HepG2 (cell line): ENCODE data around the gene EGFL8. TPM values are rescaled to one million over a fixed set of nuclear protein-coding genes. Genes with fewer than 3 reads are reported as not detected.

Experiments
- ADNP ChIP-seq: sonication (generic); formaldehyde crosslinking; IDR thresholded peaks from 2 replicates; pipeline ENCODE4 v1.4.0; 2020; ENCODE audit warnings: missing genetic modification reagents
- ARHGAP35 ChIP-seq: sonication (generic); formaldehyde crosslinking; IDR thresholded peaks from 2 replicates; pipeline ENCODE4 v1.9.0; 2022; ENCODE audit warnings: mild to moderate bottlenecking, inconsistent platforms, moderate library complexity, missing genetic modification reagents, borderline replicate concordance
- HMG20B ChIP-seq: conservative IDR thresholded peaks from 2 replicates; pipeline ENCODE4 v1.6.1; 2016; ENCODE audit warnings: missing genetic modification reagents, missing compliant biosample characterization
- PHF5A ChIP-seq: IDR thresholded peaks from one replicate; pipeline ENCODE4 v1.6.1; 2018; ENCODE audit warnings: low read depth, missing genetic modification reagents; ENCODE audit not compliant: unreplicated experiment
- ZNF20 ChIP-seq: sonication (generic); formaldehyde crosslinking; IDR thresholded peaks from 2 replicates; pipeline ENCODE4 v1.4.0; 2020; ENCODE audit warnings: mild to moderate bottlenecking, moderate library complexity, missing genetic modification reagents
- ZNF251 ChIP-seq: sonication (generic); formaldehyde crosslinking; IDR thresholded peaks from 2 replicates; pipeline ENCODE4 v1.9.0; 2021; ENCODE audit warnings: mild to moderate bottlenecking, missing genetic modification reagents
- ZNF44 ChIP-seq: sonication (generic); formaldehyde crosslinking; IDR thresholded peaks from 2 replicates; pipeline ENCODE4 v1.5.1; 2020; ENCODE audit warnings: mild to moderate bottlenecking, missing genetic modification reagents
- polyA plus RNA-seq, 8 experiments: library from polyadenylated mRNA; depleted of rRNA in 3 of 8; stranded (reverse) in 7 of 8; unstranded in 1 of 8; fragments of >200 nt; fragmentation: Illumina TruSeq in 4 of 8; extraction: Trizol in 4 of 8; gene quantifications; 2 replicates each; pipeline versions ENCODE4 v1.2.1 to v1.2.3, GENCODE V29; 2011 to 2016; ENCODE audit warnings: low read depth in 4 of 8, missing spikeins in 1 of 8, mixed read lengths in 1 of 8; ENCODE audit not compliant: insufficient read depth in 1 of 8
- total RNA-seq, 5 experiments: library from RNA; depleted of rRNA; stranded (reverse); fragments of >200 nt; fragmentation: Illumina TruSeq; extraction: Trizol; gene quantifications; 2 replicates each; pipeline ENCODE4 v1.2.3, GENCODE V29; 2016; ENCODE audit warnings: low read depth in 1 of 5
- TF ChIP-seq, protein P1 (sequence below): sonication (generic); IDR thresholded peaks from 2 replicates; pipeline ENCODE4 v1.6.1; 2016; ENCODE audit warnings: low read depth, borderline replicate concordance
- TF ChIP-seq, protein P2 (sequence below): sonication (generic); formaldehyde crosslinking; IDR thresholded peaks from 2 replicates; pipeline ENCODE4 v1.8.0; 2022; ENCODE audit warnings: mild to moderate bottlenecking, missing genetic modification reagents; ENCODE audit not compliant: insufficient replicate concordance
- TF ChIP-seq, protein P3 (sequence below): sonication (generic); formaldehyde crosslinking; IDR thresholded peaks from 2 replicates; pipeline ENCODE4 v1.5.1; 2020; ENCODE audit warnings: mild to moderate bottlenecking, missing genetic modification reagents, moderate library complexity
- TF ChIP-seq, protein P4 (sequence below): sonication (generic); formaldehyde crosslinking; IDR thresholded peaks from 2 replicates; pipeline ENCODE4 v1.9.0; 2022; ENCODE audit warnings: low read depth, missing genetic modification reagents
- TF ChIP-seq, protein P5 (sequence below): sonication (generic); formaldehyde crosslinking; IDR thresholded peaks from 2 replicates; pipeline ENCODE4 v1.4.0; 2020; ENCODE audit warnings: missing genetic modification reagents, borderline replicate concordance

The EGFL8 gene
- total and polyA plus RNA-seq, 2 of the 13 experiments (the other 11 are each of a cell fraction or from before 2014, with no cell fraction given): 10.0 to 11.5 TPM

DNA sequence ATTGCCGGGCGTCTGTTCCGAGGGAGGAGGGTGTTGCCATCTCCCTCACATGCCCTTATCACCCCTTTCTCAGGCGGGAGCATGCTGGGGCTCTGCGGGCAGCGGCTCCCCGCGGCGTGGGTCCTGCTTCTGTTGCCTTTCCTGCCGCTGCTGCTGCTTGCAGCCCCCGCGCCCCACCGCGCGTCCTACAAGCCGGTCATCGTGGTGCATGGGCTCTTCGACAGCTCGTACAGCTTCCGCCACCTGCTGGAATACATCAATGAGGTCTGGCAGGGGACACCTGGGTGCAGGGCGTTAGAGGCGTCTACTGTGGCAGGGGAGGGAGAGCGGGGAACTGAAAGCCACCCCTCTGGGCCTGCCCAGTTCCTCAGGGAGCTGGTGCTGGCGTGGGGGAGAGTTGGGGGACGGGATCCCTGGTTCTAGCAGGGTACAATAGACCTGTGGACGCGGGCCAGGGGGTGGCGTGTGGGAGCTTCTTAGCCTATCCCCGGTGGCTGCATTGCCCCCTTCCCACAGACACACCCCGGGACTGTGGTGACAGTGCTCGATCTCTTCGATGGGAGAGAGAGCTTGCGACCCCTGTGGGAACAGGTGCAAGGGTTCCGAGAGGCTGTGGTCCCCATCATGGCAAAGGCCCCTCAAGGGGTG, 9.8 kb upstream of the EGFL8 start (continued):
- TF ChIP-seq, protein P1, sequence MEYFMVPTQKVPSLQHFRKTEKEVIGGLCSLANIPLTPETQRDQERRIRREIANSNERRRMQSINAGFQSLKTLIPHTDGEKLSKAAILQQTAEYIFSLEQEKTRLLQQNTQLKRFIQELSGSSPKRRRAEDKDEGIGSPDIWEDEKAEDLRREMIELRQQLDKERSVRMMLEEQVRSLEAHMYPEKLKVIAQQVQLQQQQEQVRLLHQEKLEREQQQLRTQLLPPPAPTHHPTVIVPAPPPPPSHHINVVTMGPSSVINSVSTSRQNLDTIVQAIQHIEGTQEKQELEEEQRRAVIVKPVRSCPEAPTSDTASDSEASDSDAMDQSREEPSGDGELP: peak; percentile 66; the same call in 1 of the 2 replicates
- TF ChIP-seq PHF5A (CRISPR knock-in tag) (no peak), ZNF251 (CRISPR knock-in tag) (no peak), ADNP (no peak), ARHGAP35 (CRISPR knock-in tag) (0 out of 2 replicates have a peak, but pooled peaks have one; percentile 36), HMG20B (no peak), ZNF20 (CRISPR knock-in tag) (no peak), ZNF44 (CRISPR knock-in tag) (0 out of 2 replicates have a peak, but pooled peaks have one; percentile 36)
- TF ChIP-seq, protein P2, sequence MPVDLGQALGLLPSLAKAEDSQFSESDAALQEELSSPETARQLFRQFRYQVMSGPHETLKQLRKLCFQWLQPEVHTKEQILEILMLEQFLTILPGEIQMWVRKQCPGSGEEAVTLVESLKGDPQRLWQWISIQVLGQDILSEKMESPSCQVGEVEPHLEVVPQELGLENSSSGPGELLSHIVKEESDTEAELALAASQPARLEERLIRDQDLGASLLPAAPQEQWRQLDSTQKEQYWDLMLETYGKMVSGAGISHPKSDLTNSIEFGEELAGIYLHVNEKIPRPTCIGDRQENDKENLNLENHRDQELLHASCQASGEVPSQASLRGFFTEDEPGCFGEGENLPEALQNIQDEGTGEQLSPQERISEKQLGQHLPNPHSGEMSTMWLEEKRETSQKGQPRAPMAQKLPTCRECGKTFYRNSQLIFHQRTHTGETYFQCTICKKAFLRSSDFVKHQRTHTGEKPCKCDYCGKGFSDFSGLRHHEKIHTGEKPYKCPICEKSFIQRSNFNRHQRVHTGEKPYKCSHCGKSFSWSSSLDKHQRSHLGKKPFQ (CRISPR knock-in tag): no peak
- TF ChIP-seq, protein P3, sequence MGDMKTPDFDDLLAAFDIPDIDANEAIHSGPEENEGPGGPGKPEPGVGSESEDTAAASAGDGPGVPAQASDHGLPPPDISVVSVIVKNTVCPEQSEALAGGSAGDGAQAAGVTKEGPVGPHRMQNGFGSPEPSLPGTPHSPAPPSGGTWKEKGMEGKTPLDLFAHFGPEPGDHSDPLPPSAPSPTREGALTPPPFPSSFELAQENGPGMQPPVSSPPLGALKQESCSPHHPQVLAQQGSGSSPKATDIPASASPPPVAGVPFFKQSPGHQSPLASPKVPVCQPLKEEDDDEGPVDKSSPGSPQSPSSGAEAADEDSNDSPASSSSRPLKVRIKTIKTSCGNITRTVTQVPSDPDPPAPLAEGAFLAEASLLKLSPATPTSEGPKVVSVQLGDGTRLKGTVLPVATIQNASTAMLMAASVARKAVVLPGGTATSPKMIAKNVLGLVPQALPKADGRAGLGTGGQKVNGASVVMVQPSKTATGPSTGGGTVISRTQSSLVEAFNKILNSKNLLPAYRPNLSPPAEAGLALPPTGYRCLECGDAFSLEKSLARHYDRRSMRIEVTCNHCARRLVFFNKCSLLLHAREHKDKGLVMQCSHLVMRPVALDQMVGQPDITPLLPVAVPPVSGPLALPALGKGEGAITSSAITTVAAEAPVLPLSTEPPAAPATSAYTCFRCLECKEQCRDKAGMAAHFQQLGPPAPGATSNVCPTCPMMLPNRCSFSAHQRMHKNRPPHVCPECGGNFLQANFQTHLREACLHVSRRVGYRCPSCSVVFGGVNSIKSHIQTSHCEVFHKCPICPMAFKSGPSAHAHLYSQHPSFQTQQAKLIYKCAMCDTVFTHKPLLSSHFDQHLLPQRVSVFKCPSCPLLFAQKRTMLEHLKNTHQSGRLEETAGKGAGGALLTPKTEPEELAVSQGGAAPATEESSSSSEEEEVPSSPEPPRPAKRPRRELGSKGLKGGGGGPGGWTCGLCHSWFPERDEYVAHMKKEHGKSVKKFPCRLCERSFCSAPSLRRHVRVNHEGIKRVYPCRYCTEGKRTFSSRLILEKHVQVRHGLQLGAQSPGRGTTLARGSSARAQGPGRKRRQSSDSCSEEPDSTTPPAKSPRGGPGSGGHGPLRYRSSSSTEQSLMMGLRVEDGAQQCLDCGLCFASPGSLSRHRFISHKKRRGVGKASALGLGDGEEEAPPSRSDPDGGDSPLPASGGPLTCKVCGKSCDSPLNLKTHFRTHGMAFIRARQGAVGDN (CRISPR knock-in tag): peak; percentile 87
- TF ChIP-seq, protein P4, sequence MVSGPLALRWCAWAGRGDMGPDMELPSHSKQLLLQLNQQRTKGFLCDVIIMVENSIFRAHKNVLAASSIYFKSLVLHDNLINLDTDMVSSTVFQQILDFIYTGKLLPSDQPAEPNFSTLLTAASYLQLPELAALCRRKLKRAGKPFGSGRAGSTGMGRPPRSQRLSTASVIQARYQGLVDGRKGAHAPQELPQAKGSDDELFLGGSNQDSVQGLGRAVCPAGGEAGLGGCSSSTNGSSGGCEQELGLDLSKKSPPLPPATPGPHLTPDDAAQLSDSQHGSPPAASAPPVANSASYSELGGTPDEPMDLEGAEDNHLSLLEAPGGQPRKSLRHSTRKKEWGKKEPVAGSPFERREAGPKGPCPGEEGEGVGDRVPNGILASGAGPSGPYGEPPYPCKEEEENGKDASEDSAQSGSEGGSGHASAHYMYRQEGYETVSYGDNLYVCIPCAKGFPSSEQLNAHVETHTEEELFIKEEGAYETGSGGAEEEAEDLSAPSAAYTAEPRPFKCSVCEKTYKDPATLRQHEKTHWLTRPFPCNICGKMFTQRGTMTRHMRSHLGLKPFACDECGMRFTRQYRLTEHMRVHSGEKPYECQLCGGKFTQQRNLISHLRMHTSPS (CRISPR knock-in tag): peak; percentile 43; the same call in 1 of the 2 replicates
- TF ChIP-seq, protein P5, sequence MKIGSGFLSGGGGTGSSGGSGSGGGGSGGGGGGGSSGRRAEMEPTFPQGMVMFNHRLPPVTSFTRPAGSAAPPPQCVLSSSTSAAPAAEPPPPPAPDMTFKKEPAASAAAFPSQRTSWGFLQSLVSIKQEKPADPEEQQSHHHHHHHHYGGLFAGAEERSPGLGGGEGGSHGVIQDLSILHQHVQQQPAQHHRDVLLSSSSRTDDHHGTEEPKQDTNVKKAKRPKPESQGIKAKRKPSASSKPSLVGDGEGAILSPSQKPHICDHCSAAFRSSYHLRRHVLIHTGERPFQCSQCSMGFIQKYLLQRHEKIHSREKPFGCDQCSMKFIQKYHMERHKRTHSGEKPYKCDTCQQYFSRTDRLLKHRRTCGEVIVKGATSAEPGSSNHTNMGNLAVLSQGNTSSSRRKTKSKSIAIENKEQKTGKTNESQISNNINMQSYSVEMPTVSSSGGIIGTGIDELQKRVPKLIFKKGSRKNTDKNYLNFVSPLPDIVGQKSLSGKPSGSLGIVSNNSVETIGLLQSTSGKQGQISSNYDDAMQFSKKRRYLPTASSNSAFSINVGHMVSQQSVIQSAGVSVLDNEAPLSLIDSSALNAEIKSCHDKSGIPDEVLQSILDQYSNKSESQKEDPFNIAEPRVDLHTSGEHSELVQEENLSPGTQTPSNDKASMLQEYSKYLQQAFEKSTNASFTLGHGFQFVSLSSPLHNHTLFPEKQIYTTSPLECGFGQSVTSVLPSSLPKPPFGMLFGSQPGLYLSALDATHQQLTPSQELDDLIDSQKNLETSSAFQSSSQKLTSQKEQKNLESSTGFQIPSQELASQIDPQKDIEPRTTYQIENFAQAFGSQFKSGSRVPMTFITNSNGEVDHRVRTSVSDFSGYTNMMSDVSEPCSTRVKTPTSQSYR (CRISPR knock-in tag): peak; percentile 67
